LHCN-M2 (cell line): ENCODE data around the gene BORCS6. TPM values are rescaled to one million over a fixed set of nuclear protein-coding genes. Genes with fewer than 3 reads are reported as not detected.
"Not testable (repeated sequence)": the region's sequence is repeated elsewhere in the genome, so short reads cannot be mapped to it uniquely, and the experiment has no call there.

Experiments used
- DNase-seq: peaks from one replicate; pipeline ENCODE4 v3.0.0-alpha.2; 2012; ENCODE audit warnings: low read depth
- total RNA-seq: library from RNA; depleted of rRNA; stranded (reverse); fragments of >200 nt; gene quantifications from 2 replicates; pipeline ENCODE4 v1.2.3, GENCODE V29; 2014

BORCS6 gene
- total RNA-seq, 1 experiment from 2014 or later = 6.9 TPM

GRCh38 chr17:8175795-8176196 lies 14.2 kb downstream of the BORCS6 start:
- DNase-seq = no peak

- no peak for DNase-seq
Observed at GRCh38 chr17:8173871-8174322, 16.1 kb downstream of the BORCS6 start.

GRCh38 chr17:8173056-8173870 lies 16.7 kb downstream of the BORCS6 start:
- peak; percentile 99 for DNase-seq

- not testable (repeated sequence) for DNase-seq
Observed at GRCh38 chr17:8170186-8170585, 19.8 kb downstream of the BORCS6 start.

- DNase-seq = no peak
Observed at GRCh38 chr17:8167526-8167925, 22.5 kb downstream of the BORCS6 start.

- DNase-seq = no peak
Observed at GRCh38 chr17:8166731-8167130, 23.2 kb downstream of the BORCS6 start.

- DNase-seq = no peak
Observed at GRCh38 chr17:8164815-8165131, 25.2 kb downstream of the BORCS6 start.

- peak; percentile 79 for DNase-seq
Observed at GRCh38 chr17:8163978-8164814, 25.8 kb downstream of the BORCS6 start.

GRCh38 chr17:8162997-8163977 lies 26.7 kb downstream of the BORCS6 start:
- DNase-seq = no peak

- DNase-seq = peak; percentile 64
Observed at GRCh38 chr17:8162233-8162996, 27.6 kb downstream of the BORCS6 start, which contains the start of gene VAMP2. TSS of gene VAMP2 (minus strand) at chr17:8162948. CDS start at chr17:8162879, 69 bp downstream.

- DNase-seq = no peak
Observed at GRCh38 chr17:8161289-8162232, 28.4 kb downstream of the BORCS6 start.

- no peak for DNase-seq
Observed at GRCh38 chr17:8160741-8161221, 29.2 kb downstream of the BORCS6 start.

- DNase-seq = no peak
Observed at GRCh38 chr17:8160224-8160577, 29.8 kb downstream of the BORCS6 start.

GRCh38 chr17:8159459-8160223 lies 30.3 kb downstream of the BORCS6 start:
- DNase-seq = no peak

GRCh38 chr17:8159032-8159400 lies 31.0 kb downstream of the BORCS6 start:
- no peak for DNase-seq

- DNase-seq = peak; percentile 87
Observed at GRCh38 chr17:8158267-8159031, 31.5 kb downstream of the BORCS6 start.

GRCh38 chr17:8156246-8156992 lies 33.6 kb downstream of the BORCS6 start:
- peak; percentile 100 for DNase-seq
